GM20431 (cell line): Measurements from ENCODE around the gene NPAS2.

Source experiments
- in situ Hi-C: fragments of 300-500 bp; cut with MseI, MboI; formaldehyde crosslinking; loops from one replicate; pipeline ENCODE4 v1.15.0; 2020; ENCODE audit warnings: low sequenced_read_pairs; ENCODE audit not compliant: unreplicated experiment

The NPAS2 gene

DNA sequence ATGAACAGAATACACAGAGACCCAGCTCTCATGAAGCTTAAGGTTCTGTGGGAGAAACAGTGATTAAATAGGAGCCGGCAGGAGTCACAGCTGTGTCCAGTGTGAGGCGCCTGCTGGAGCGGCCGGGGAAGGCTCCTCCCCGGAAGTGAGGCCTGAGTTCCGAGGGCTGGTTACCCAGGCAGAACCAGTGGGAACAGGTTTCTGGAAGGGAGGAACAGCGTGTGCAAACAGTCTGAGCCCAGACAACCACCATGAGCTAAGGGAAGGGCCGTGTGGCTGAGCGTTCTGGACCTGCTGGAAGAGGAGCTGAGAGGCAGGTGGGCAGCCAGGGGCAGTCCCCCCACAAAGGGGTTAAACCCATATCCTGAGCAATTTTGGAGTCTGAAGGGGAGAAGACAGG lies 26.0 kb upstream of the NPAS2 start:
- in situ Hi-C loops = no loop called here

DNA sequence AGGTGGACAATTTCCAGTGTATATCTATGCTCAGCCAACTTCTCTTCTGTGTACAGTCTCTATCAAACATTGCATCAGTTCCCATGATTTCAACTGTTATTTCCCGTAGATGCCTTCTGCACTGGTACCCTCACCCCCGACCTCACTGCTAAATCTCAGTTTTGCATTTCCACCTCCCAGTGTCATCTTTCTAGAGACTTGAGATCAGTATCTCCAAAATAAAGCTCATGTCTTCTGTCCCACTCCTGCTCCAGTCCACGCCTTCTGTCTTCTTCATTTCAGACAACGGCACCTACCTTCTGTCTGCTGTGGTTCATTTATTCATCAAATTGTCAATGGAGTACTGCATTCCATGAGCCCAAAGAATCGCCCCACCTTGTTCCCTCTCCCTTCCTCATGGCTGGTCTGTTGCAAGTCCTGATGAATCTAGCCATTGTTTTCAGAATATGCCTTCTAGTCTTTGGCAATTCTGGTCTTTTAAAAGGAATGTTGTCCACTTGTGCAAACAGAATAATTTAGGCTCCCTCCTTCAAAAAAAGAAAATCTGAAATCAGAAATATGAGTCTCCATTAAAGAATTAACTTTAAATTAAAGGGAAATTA lies 23.3 kb upstream of the NPAS2 start:
- in situ Hi-C loops = no loop called here

DNA sequence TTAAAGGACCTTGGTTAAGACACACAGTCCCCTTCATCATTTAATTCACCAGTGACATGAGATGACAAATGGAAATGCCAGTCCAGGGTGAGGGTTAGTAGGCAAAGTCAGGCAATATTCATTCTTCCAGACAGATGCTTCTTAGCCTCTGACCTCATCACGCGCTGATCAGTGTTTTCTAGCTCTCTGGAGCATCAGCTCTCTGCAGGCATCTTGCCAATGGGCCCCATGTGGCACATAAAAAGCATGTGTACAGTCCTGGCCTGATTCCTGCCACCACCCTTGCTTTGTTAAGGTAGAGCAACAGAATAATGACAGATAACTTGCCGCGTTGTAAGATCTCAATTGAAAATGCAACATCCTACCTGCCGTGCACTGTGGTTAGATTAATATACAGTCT lies 20.3 kb upstream of the NPAS2 start:
- in situ Hi-C loops = no loop called here

DNA sequence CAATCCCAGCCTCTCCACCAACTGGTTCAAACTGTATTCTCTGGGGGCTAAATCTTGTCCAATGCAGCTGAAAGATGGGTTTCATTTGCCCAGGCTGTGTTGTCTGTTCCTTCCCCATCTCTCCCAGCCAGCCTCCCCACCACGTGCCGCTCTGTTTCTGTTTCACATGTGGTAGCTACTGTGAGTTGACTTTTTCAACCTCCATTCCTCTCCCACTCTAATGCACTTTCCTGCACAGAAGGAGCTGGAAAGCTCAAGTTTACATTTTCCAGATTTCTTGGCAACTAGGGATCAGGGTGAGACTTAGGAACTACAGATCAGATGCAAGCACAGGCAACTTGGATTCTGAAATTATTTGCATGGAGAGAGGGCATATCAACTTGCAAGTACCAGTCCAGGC lies 19.0 kb upstream of the NPAS2 start:
- in situ Hi-C loops = no loop called here

DNA sequence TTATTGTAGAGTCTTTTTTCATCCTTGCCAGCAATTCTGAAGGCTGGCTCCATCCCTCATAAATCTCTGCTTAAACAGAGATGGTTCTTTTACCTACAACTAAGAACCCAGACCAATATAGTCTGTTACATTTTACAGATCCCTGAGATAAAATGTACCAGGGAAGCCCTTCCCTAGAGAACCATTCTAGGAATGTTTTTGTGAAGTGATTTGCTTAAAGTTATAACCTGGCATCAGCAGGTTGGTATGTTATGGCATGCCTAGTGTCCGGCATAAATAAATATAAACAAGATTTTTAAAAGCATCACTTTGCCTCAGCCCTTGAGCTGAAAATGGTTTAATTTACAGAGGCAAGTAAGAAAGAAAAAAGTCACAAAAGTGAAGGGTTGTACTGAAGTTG lies 18.5 kb upstream of the NPAS2 start:
- in situ Hi-C loops = no loop called here

DNA sequence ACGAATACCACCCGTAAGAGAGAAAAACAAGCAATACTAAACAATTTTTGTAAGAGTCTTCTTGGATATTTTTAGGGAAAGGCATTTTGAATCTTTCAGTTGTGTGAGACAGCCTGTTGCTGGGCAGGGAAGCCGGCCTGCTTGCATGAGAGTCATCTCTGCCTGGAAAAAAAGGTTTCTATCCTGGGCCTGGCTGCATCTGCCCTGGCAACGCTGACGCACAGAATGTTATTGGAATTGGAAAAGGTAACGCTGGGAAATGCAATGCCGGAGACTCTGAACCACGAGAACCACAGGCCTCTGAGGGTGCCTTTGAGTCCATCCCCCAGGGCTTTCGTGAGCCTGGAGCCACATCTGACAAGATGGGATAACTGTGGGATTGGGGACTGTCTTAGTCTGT lies 17.9 kb upstream of the NPAS2 start:
- in situ Hi-C loops = no loop called here

DNA sequence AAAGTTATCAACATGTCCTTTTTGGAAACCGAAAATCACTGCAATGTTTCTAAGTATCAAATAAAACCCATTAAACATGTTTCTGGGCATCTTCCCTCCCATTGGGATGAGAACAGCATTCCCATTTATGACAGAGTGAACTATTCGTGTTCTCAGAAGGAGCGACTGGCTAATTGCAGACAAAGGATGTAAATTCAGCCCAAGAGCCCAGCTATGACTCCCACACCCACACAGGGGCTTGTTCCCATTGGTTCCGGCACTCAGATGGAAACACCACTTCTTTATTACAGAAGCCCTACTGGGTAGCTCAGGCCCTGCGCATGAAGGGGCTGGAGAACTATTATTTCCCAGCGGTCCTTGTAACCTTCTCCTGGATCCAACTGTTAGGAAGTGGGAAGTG lies 16.6 kb upstream of the NPAS2 start:
- in situ Hi-C loops = no loop called here

DNA sequence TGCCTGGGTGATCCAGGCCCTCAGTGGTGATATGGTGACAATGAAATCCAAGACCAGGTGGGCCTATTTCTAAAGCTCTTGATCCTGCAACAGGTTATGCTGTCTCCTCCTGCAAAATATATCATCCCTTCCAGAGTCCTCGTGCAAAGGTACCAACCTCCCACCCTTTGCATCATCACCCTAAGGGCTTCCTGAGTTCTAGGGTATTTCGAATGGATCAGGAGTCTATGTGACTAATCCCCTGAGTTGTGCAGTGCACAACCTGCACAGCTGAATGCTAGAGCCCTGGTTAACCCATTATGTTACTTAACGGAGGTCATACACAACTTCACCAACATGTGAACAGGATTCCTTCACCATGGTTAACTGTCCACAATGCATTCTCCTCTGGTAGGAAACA lies 13.4 kb upstream of the NPAS2 start:
- in situ Hi-C loops = no loop called here

DNA sequence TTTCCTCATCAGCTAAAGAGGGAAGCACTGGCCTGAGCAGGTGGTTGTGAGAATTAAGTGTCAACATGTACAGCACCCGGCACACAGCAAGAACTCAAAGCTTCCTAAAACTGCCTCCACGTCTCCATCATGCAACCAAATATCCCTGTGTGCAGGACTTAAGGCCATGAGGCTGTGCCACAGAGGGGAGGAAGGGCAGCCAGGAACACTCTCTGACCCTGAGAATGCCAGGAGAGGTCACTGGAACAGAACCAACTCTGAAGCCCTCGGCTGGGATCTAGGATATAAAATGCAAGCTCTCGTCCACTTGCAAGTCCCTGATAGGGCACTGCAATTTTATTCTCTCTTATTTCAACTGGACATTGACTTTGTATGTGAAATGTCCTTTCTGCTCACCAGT lies 12.2 kb upstream of the NPAS2 start:
- in situ Hi-C loops = no loop called here

DNA sequence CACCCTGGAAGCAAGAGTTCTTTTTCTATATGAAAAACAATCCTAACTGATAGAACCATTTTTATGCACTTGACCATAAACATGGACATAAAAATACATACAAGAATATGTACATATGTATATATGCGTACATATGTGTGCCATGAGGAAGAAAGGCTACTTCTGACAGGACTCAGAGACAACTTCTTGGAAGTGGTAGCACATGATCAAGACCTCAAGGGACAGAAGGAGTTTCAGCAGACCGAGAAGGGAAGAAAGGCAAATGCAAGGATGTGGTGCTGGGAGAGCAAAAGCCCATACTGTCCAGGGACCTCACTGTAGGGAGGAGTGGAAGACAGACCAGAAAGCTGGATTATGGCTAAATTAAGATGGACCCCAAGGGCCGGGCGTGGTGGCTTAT lies 11.4 kb upstream of the NPAS2 start:
- in situ Hi-C loops = no loop called here

DNA sequence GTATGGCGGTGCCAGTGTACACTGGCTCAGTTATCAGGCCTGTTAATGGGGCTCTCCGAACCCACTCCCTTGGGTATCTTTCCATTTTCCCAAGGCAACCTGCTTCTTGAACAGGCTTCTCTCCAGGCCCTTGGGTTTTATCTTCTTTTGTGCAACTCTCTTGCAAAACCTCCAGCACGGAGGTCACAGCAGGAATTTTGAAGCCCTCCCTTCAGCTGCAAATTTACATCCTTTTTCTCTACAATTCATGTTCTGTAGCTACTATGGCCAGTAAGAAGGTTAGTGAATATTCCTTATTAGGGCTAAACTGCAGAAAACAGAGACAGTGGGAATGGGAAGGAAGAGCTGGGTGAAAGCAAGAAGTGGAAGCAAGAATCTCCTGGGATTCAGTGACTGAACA lies 10.4 kb upstream of the NPAS2 start:
- in situ Hi-C loops = no loop called here

DNA sequence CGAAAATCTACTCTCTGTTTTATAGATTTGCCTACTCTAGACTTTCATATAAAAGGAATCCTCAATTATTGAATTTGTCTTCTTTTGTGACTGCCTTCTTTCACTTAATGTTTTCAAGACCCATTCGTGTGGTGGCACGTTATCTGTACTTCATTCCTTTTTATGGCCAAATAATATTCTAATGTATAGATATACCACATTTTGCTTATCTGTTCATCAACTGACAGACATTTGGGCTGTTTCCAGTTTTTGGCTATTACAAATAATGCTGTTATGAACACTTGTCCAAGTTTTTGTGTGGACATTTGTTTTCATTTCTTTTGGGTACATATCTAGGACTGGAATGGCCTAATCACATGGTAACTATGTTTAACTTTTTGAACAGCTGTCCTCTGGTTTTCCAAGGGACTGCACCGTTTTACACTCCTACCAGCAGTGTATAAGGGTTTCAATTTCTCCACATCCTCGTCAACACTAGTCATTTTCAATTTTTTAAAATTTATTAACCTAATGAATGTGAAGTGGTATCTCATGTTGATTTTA lies 9.3 kb upstream of the NPAS2 start:
- in situ Hi-C loops = no loop called here

DNA sequence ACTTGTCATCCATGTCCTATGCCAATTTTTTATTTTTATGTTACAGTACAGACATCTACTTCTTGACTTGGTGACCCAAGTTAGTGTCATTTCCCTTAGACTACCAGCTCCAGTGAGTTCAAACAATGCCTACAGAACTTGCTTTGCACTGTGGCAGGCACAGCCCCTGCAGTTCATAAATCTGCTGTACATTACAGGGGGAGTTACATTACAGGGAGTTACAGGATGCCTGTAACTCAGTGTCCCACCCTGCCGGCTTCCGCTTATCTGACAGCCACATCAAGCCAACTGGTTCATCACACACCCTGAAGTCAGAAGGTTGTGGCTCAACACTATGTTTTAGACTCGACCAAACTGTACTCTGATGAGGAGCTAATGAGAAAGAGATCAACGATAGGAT lies 7.8 kb upstream of the NPAS2 start:
- in situ Hi-C loops = no loop called here

DNA sequence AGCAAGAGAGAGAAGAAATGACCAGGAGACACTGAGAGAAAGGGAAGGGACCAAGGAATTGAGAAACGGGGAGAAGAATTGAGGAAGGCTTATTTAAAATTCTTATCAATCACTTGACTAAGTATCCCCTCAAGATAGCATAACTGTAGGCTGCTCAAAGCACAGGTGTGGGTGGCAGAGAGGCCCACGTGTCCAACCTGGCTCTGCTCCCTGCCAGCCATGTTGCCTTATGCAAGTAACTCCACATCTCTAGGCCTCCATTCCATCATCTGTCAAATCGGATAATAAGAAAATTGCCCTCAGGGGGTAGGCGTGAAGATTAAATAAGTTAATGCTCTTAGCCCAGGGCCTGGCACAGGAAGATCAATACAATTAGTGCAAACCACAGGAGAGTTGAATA lies 7.4 kb upstream of the NPAS2 start:
- in situ Hi-C loops = no loop called here

DNA sequence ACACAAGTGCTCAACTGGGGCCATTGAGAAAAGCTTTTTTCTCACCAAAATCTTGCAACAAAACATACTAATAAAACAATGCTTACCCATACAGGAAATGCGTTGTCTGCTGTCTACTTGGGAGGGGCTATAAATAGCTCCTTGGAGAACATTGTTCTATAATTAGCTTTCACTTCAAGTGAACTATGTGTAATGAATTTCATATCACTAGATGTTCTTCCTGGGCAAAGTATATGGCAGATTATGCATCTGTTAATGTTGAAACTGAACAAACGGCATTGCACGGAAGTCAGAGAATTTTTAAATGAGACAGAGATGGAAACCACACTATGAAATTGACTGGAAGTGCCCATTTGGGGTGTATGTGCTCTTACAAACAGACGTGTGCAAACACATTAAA lies 6.4 kb upstream of the NPAS2 start:
- in situ Hi-C loops = no loop called here

DNA sequence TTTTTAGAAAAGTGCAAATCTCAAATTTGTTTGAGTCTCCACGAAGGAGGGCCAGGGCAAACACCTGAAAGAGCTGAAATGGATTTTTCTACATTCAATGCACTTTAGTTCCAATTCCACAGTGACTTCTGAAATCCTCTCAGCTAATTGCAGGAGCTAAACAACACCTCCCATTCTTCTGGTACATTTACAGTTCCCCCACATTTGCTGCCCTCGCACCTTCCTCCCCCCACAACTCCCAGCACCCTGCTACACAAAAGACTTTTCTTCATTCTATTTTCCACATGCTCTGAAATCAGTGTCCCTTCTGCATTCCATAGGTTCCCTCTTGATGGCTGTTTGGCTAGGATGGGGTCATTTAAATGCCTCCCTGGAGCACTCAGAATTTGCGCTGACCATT lies 5.9 kb upstream of the NPAS2 start:
- in situ Hi-C loops = no loop called here

DNA sequence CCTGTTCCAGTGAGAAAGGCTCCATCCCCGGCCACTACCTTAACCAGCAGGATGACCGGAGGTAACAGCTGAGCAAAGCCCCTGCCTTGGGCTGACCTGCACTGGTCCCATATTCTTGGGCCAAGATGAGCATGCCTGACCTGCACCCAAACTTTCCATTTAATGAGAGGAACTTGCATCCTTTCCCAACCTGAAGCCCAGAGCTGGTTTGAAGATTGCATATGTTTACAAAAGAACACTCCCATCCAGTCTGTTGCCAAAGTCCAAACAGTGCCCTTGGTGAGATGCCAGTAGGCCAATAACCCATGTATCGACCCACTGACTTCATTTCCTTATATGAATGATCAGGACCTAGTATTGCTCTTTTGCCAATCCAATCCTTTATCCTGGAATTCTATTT lies 5.5 kb upstream of the NPAS2 start:
- in situ Hi-C loops = no loop called here

DNA sequence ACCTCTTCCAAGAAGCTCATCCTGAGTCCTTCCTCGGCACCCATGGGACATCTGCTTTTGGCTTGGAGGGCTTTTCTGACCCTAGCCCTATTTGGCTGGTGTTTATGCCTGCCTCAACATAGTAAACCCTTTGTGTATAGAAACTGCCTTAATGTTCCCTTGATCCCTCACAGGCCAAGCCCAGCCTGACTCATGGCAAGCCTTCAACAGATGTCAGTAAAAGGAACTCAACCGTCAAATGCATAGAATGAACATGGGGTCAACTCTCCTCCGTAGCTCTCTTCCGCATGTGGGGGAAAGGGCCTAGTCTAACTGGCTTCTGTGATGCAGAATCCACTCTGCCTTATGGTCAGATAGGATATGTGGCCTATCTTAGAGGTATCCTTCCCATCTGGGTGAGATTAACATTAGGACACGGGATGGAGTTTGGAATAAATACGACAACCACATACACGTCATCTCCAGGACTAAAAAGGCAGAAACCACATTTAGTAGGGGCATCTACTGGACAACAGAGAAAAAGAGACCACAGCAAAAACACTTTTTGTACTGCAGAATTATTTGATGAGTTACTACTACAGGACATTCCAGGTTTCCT lies 2.5 kb upstream of the NPAS2 start:
- in situ Hi-C loops = no loop called here

DNA sequence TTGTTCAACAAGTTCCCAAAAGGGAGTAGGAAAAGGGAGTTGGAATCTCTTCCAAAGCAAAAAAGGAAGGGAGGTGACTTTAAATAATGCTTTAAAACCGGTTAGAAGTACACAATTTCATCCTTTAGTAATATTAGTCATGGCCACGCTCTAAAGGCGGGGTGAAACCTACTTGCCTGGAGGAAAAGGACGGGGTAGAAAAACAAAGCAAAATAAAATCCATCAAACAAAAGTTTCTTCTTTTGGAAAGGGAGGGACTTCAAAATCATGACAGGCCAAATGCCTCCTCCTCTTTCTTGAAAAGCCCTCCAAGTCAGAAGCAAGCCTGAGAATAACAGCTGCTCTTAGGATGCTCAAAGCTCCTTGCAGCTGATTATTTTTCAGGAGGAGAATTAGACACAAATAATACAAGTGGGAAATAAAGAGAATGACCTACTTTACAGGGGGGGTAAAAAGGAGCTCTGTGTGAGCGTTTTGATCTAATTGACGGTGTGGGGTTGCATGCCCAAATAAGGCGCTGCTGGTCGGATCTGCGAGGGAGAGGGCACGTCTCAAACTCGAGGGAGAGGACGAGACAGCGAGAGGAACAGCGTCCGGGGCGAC lies 1.8 kb upstream of the NPAS2 start:
- in situ Hi-C loops = no loop called here

DNA sequence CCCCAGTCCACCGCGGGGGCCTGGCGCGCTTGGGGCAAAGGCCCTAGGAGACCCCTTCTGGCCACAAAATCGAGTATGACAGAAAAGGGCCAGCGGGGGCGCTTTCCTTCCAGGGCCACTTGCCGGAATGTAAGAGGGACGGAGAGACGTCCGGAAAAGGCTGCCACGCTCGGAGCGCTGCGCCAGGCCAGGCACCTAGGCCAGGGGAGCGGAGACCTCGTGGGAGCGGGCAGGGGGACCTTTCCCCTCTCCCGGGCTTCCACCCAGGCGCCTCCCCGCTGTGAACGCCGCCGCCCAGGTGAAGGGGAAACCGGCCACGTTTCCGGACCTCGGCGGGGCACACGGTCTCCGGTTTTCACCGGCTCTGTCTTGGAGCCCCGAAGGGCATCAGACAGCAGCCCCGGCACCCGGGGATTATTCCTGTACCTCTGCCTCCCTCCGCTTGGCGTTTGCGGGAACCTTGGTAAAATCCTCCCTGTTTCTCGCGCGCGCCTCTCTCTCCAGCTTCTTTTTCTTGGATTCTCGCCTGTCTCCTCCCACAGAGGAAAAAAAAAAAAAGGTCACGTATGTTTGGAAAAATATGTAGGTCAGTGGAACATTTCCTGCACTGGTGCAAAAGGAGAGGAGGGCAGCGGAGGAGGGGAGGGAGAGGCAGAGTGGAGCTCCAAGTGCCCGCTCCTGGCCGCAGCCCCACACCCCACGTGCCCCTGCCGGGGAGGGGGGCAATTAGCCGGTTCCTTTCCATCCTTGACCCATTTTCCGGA lies 1.2 kb upstream of the NPAS2 start:
- in situ Hi-C loops = no loop called here

DNA sequence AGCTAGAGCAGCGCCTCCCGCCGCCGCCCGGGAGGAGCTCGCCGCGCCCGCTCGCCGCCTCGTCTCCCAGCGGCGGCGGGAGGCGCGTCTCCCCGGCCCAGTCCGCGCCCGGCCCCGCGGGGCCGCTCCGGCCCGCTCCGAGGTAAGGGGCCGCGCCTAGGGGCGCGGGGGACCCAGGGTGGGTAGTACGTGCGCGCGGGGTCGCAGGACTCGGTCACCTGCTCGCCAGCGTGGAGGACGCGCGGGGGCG lies 259 bp downstream of the NPAS2 start:
- in situ Hi-C loops = no loop called here
